CD4-positive, CD25-positive, alpha-beta regulatory T cell (primary cell): Measurements from ENCODE around the gene EPHB1. TPM values are rescaled to one million over a fixed set of nuclear protein-coding genes. Genes with fewer than 3 reads are reported as not detected.

Source experiments
- ATAC-seq, 2 donors: fragments of 150-1000 bp; cut with Tn5 transposase; one replicate each; pipeline ENCODE4 v1.10.0; 2021; ENCODE audit warnings: low read depth in 2 of 2, moderate number of reproducible peaks in 2 of 2, moderate library complexity in 1 of 2
- DNase-seq, 3 donors: peaks; one replicate each; pipeline versions ENCODE4 v3.0.0 to v3.0.0-alpha.2; 2012 to 2022; ENCODE audit warnings: mixed read lengths in 1 of 3
- H3K27ac ChIP-seq: one replicate; pipeline ENCODE4 v1.7.0; 2013; ENCODE audit warnings: mild to moderate bottlenecking, low read length; ENCODE audit not compliant: insufficient read depth, poor library complexity, severe bottlenecking
- H3K27me3 ChIP-seq: one replicate; pipeline ENCODE4 v1.7.0; 2013; ENCODE audit warnings: low read length; ENCODE audit not compliant: control insufficient read depth, insufficient read depth
- H3K36me3 ChIP-seq: one replicate; pipeline ENCODE4 v1.7.0; 2013; ENCODE audit warnings: mild to moderate bottlenecking, low read length, moderate library complexity; ENCODE audit not compliant: control insufficient read depth, insufficient read depth
- H3K4me1 ChIP-seq: 2 replicates; pipeline ENCODE4 v1.7.0; 2013; ENCODE audit warnings: mild to moderate bottlenecking, low read length; ENCODE audit not compliant: insufficient read depth, control insufficient read depth, poor library complexity, severe bottlenecking
- H3K4me3 ChIP-seq: one replicate; pipeline ENCODE4 v1.7.0; 2013; ENCODE audit warnings: low read depth, mild to moderate bottlenecking, low read length, moderate library complexity
- H3K9me3 ChIP-seq, 2 experiments: 1 replicate in 1 of 2; 2 replicates in 1 of 2; pipeline ENCODE4 v1.7.0; 2013; ENCODE audit warnings: low read length in 2 of 2, mild to moderate bottlenecking in 1 of 2, moderate library complexity in 1 of 2; ENCODE audit not compliant: control insufficient read depth in 2 of 2
- H3K27ac Mint-ChIP-seq, 3 donors: one replicate each; pipeline ENCODE4 v1.8.0; 2020 to 2022; ENCODE audit warnings: mild to moderate bottlenecking in 3 of 3, mixed read lengths in 3 of 3, moderate library complexity in 2 of 3
- H3K27me3 Mint-ChIP-seq: one replicate; pipeline ENCODE4 v1.8.0; 2022; ENCODE audit warnings: mild to moderate bottlenecking, mixed read lengths
- H3K36me3 Mint-ChIP-seq: one replicate; pipeline ENCODE4 v1.8.0; 2020; ENCODE audit warnings: mixed read lengths
- H3K4me1 Mint-ChIP-seq, 4 donors: one replicate each; pipeline ENCODE4 v1.8.0; 2020 to 2022; ENCODE audit warnings: mixed read lengths in 4 of 4, mild to moderate bottlenecking in 1 of 4
- H3K4me3 Mint-ChIP-seq, 4 donors: one replicate each; pipeline ENCODE4 v1.8.0; 2020 to 2022; ENCODE audit warnings: mild to moderate bottlenecking in 4 of 4, mixed read lengths in 4 of 4, moderate library complexity in 3 of 4
- H3K9me3 Mint-ChIP-seq, 7 donors: one replicate each; pipeline ENCODE4 v1.8.0; 2020 to 2022; ENCODE audit warnings: mixed read lengths in 7 of 7, mild to moderate bottlenecking in 3 of 7, moderate library complexity in 2 of 7
- polyA plus RNA-seq, 4 donors: library from polyadenylated mRNA; unstranded; fragments of 300-500 nt; fragmentation: Illumina TruSeq; gene quantifications; one replicate each; pipeline ENCODE4 v1.2.3, GENCODE V29; 2021
- total RNA-seq: library from RNA; stranded (reverse); gene quantifications from one replicate; pipeline ENCODE4 v1.2.3, GENCODE V29; 2022

Gene EPHB1
- total and polyA plus RNA-seq, 5 donors from 2014 or later = 0.32 to 2.1 (median 0.84) TPM

DNA sequence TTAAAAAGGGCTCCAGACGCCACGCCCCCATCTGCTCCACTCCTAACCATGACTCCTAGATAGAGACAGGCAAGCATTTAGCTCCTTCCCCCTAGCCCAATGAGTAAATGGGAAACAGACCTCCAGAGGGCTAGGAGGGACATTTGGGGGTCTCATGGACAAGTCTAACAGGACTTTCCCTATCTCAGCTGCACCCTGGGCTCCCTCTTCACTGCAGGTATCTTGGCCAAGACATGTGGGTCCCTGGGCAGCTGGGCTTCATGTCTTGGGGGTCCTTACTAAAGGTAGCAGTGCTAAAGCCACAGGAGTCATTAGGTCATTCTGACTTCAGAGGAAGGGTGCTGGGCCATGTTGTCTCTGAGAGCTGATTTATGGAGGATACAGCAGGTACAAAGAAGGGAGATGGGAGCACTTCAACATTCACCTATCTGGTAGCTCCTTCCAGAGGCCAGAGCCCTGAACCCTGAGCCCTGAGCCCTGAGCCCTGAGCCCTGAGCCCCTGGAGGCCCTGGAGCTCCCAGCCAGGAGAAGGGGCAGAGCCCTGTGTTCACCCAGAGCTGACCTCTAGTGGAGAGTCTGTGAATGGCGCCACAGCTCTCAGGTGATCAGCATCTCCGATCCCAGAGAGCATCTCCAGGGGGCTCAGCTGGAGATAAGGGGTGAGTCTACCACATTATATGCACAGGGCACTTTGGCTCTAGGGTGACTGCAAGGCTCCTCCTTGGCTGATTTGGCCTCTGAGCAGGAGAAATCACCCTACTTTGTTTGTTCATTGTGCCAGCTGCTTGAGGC, 40.1 kb upstream of the EPHB1 start:
- Mint-ChIP-seq H3K27me3 (peaks cover 7% of the 10 kb centered on the region), H3K36me3 (no peaks in the 10 kb centered on the region), H3K4me3 (no peak overlapping the region), H3K27ac (no peak overlapping the region), H3K4me1 (no peaks in the 10 kb centered on the region), H3K9me3 (peaks cover 0 to 3% (median 0%) of the 10 kb centered on the region in 7 donors)
- Histone ChIP-seq H3K4me3 (no peak overlapping the region), H3K27ac (no peak overlapping the region), H3K4me1 (no peaks in the 10 kb centered on the region), H3K36me3 (no peaks in the 10 kb centered on the region), H3K27me3 (no peaks in the 10 kb centered on the region), H3K9me3 (no peaks in the 10 kb centered on the region)
- ATAC-seq (no peak), DNase-seq (peak in 1 of 3 donors; percentile 23)

DNA sequence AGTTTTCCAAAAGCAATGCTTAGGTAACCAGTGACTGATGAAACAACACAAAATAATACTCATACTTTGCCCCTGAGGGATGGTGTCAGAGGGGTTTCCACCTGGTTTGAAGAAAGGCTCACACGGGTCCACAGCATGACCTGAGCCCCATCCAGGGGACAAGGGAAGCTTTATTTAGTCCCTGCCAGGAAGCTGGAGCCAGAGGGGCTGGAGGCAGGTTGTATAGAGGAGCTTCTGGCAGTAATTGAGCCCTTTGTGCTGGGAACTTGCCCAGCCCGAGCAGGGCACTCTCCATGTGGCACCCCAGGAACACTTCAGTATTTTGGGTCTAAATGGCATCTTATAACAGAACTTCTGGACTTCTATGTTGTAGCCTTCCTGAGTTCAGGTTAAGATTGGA, 39.2 kb upstream of the EPHB1 start:
- no peaks in the 10 kb centered on the region for H3K4me1 Mint-ChIP-seq
- H3K4me3 Mint-ChIP-seq = no peak overlapping the region
- no peaks in the 10 kb centered on the region for H3K27me3 ChIP-seq

DNA sequence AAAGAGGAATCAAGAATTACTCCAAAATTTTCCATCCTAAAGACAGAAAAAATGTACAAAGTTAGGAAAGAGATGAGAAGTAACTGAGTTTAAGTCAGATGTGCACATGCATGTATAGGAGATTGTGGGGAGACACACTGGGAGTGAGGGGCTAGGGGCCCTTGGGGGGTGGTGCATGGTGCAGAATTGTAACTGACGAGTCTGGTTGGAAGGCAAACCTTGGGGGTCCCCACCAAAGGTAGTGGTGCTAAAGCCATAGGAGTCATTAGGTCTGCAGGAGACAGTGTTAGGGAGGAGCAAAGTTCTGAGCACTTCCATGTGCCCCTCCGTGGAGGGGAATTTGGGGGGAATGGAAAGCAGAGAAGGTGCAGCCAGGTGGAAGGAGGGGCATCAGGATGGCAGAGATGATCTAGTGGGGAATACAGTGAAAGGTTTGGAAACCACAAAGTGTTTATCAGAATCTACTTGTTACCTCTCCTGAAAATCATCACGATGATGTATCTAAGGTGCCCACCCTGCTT, 37.5 kb upstream of the EPHB1 start:
- no peak overlapping the region for H3K27ac Mint-ChIP-seq
- peaks cover 0 to 2% (median 0%) of the 10 kb centered on the region in 7 donors for H3K9me3 Mint-ChIP-seq
- no peak for ATAC-seq

More for the DNA sequence above, 39.2 kb upstream of the EPHB1 start:
- Histone ChIP-seq H3K27ac (no peak overlapping the region), H3K36me3 (no peaks in the 10 kb centered on the region), H3K4me3 (no peak overlapping the region), H3K9me3 (no peaks in the 10 kb centered on the region), H3K4me1 (no peaks in the 10 kb centered on the region)
- DNase-seq (no peak), ATAC-seq (no peak)
- H3K9me3 Mint-ChIP-seq = peaks cover 0 to 3% (median 0%) of the 10 kb centered on the region in 7 donors
- no peak overlapping the region for H3K27ac Mint-ChIP-seq
- no peaks in the 10 kb centered on the region for H3K36me3 Mint-ChIP-seq
- peaks cover 7% of the 10 kb centered on the region for H3K27me3 Mint-ChIP-seq

DNA sequence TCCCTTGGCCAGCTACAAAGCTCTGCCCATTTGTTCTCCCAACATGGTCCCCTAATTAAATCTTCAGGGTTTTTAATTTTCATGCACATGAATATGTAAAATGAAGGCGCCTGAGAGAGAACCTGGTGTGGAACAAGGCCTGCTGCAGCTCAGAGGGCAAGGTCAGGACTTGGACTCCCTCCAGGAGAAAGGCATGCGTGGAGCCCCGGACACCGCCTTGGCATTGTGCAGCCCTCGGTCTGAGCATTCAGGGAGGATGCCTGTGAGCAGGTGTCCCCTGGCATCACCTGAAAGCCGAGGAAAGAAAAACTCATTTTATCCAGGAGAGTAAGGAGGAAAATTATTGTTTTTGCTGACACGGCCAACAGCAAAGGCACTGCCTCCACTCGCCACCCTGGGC, 33.8 kb upstream of the EPHB1 start:
- H3K27ac Mint-ChIP-seq = no peak overlapping the region
- H3K4me1 Mint-ChIP-seq = no peaks in the 10 kb centered on the region
- H3K27me3 Mint-ChIP-seq = peaks cover 7% of the 10 kb centered on the region
- Histone ChIP-seq H3K9me3 (no peaks in the 10 kb centered on the region), H3K27me3 (no peaks in the 10 kb centered on the region), H3K27ac (no peak overlapping the region), H3K4me1 (no peaks in the 10 kb centered on the region), H3K36me3 (no peaks in the 10 kb centered on the region), H3K4me3 (no peak overlapping the region)
- DNase-seq (no peak), ATAC-seq (no peak)
- H3K36me3 Mint-ChIP-seq = no peaks in the 10 kb centered on the region
- H3K9me3 Mint-ChIP-seq = peaks cover 0 to 2% (median 0%) of the 10 kb centered on the region in 7 donors
- no peak overlapping the region for H3K4me3 Mint-ChIP-seq

More for the DNA sequence above, 37.5 kb upstream of the EPHB1 start:
- no peaks in the 10 kb centered on the region for H3K27me3 ChIP-seq
- no peaks in the 10 kb centered on the region for H3K4me1 ChIP-seq
- no peaks in the 10 kb centered on the region for H3K36me3 ChIP-seq
- no peak overlapping the region for H3K27ac ChIP-seq
- peaks cover 7% of the 10 kb centered on the region for H3K27me3 Mint-ChIP-seq
- no peak overlapping the region for H3K4me3 Mint-ChIP-seq
- no peaks in the 10 kb centered on the region for H3K9me3 ChIP-seq
- H3K4me3 ChIP-seq = no peak overlapping the region
- H3K36me3 Mint-ChIP-seq = no peaks in the 10 kb centered on the region
- DNase-seq = no peak
- no peaks in the 10 kb centered on the region for H3K4me1 Mint-ChIP-seq

DNA sequence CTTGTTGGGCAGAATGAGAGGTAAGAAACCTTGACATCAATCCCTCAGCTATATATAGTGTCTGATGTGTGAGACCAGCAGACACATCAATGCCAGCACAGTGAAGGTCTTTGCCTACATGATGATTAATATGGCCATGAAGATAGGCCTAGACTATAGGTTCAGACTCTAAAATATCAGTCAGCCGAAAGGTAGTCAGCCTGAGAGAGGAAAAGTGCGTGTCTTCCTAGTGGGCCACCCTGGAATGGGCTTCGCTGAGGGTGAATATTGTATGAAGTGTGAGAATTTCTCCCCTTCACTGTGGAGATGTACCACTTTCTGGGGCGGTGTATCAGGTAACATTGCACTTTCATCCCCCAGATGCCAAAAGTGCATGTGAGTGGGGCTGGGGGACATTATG, 33.0 kb upstream of the EPHB1 start:
- H3K36me3 Mint-ChIP-seq = no peaks in the 10 kb centered on the region
- Histone ChIP-seq H3K36me3 (no peaks in the 10 kb centered on the region), H3K4me3 (no peak overlapping the region), H3K27me3 (no peaks in the 10 kb centered on the region), H3K27ac (no peak overlapping the region), H3K4me1 (no peaks in the 10 kb centered on the region), H3K9me3 (no peaks in the 10 kb centered on the region)
- H3K4me1 Mint-ChIP-seq = no peaks in the 10 kb centered on the region
- ATAC-seq = no peak
- DNase-seq = no peak
- peaks cover 0 to 2% (median 0%) of the 10 kb centered on the region in 7 donors for H3K9me3 Mint-ChIP-seq
- H3K27me3 Mint-ChIP-seq = peaks cover 7% of the 10 kb centered on the region
- no peak overlapping the region for H3K4me3 Mint-ChIP-seq
- H3K27ac Mint-ChIP-seq = no peak overlapping the region

DNA sequence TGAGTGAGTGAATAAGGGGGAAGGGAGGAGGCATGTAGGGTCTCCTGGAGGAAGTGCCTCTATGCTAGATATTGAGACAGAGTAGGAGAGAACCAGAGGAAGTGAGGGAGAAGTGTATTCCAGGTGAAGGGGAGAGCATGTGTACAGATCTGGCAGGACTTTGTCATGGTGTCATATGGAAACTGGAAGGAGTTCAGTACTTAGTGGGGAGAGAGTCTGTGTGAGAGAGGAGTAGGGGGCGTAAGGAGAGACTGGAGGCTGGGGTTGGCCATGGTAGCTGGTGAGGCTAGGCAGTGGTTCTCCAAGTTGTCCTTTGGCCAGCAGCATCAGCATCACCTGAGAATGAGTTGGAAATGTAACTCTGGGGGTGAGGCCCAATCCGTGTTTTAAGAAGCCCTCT, 29.6 kb upstream of the EPHB1 start:
- H3K27ac ChIP-seq = no peak overlapping the region
- no peaks in the 10 kb centered on the region for H3K36me3 ChIP-seq
- no peaks in the 10 kb centered on the region for H3K9me3 ChIP-seq
- H3K27me3 ChIP-seq = no peaks in the 10 kb centered on the region
- H3K9me3 Mint-ChIP-seq = peaks cover 0 to 2% (median 0%) of the 10 kb centered on the region in 7 donors
- no peak overlapping the region for H3K4me3 ChIP-seq
- peaks cover 14% of the 10 kb centered on the region for H3K27me3 Mint-ChIP-seq
- H3K4me1 Mint-ChIP-seq = no peaks in the 10 kb centered on the region
- no peaks in the 10 kb centered on the region for H3K4me1 ChIP-seq
- ATAC-seq = no peak
- H3K27ac Mint-ChIP-seq = no peak overlapping the region
- H3K4me3 Mint-ChIP-seq = no peak overlapping the region
- H3K36me3 Mint-ChIP-seq = no peaks in the 10 kb centered on the region
- no peak for DNase-seq

DNA sequence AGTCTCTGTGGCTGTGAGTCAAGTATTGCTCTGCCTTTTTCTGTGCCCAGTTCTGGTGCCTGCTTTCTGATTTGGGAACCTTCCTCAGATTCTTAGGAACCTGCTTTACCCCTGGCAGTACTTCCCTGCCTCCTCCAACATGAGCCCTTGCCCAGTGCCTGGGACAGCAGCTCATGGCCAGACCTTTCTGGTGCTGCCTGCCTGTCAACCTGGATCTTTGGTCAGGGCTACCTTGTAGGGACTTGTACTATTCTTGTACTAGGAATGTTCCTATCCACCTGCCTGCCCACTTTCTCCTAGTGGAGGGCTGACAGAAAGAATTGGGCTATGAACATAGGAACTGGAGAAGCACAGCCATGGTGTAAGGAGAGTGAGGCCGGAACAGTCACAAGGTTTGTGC, 28.8 kb upstream of the EPHB1 start:
- no peak overlapping the region for H3K4me3 Mint-ChIP-seq
- no peaks in the 10 kb centered on the region for H3K36me3 Mint-ChIP-seq
- peaks cover 0 to 2% (median 0%) of the 10 kb centered on the region in 7 donors for H3K9me3 Mint-ChIP-seq
- H3K9me3 ChIP-seq = no peaks in the 10 kb centered on the region
- H3K36me3 ChIP-seq = no peaks in the 10 kb centered on the region
- H3K4me1 Mint-ChIP-seq = no peaks in the 10 kb centered on the region
- no peak overlapping the region for H3K4me3 ChIP-seq
- no peaks in the 10 kb centered on the region for H3K27me3 ChIP-seq
- no peaks in the 10 kb centered on the region for H3K4me1 ChIP-seq
- peaks cover 14% of the 10 kb centered on the region for H3K27me3 Mint-ChIP-seq
- DNase-seq (no peak), ATAC-seq (no peak)
- no peak overlapping the region for H3K27ac Mint-ChIP-seq
- H3K27ac ChIP-seq = no peak overlapping the region

DNA sequence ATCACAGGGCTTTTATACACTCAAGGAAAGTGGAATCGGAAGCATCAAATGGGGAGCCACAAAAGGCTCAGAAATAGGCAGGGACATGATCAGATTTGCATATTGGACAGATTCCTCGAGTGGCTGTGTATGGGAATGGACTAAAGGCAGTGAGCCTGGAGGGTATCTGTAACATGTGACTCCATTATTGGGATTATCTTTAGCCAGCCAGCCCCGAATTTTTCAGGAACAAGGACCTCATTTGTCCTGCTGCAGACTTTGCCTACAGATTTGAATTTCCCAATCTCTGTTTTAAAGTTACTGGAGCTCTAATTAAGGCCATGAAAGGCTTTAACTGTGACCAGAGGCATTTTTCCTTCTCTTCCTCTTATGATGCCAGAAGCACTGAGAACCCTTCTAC, 26.9 kb upstream of the EPHB1 start:
- Mint-ChIP-seq H3K27ac (no peak overlapping the region), H3K36me3 (no peaks in the 10 kb centered on the region), H3K27me3 (peaks cover 11% of the 10 kb centered on the region), H3K4me1 (no peaks in the 10 kb centered on the region), H3K4me3 (no peak overlapping the region), H3K9me3 (peaks cover 0 to 1% (median 0%) of the 10 kb centered on the region in 7 donors)
- DNase-seq = no peak
- Histone ChIP-seq H3K36me3 (no peaks in the 10 kb centered on the region), H3K27ac (no peak overlapping the region), H3K4me1 (no peaks in the 10 kb centered on the region), H3K9me3 (no peaks in the 10 kb centered on the region), H3K4me3 (no peak overlapping the region), H3K27me3 (no peaks in the 10 kb centered on the region)
- ATAC-seq = no peak
